ACHN (cell line): Measurements from ENCODE around the gene RABL6.
"Not testable (repeated sequence)": the region's sequence is repeated elsewhere in the genome, so short reads cannot be mapped to it uniquely, and the experiment has no call there.

Source experiments
- DNase-seq: peaks from one replicate; pipeline ENCODE4 v3.0.0-alpha.2; 2015
- in situ Hi-C: cut with HindIII; loops from 2 replicates; pipeline ENCODE4 v1.10.0; 2017; ENCODE audit warnings: low sequenced_read_pairs, low pct_ligation_motif_present, low pct_unique_long_range_greater_than_20kb

The RABL6 gene

DNA sequence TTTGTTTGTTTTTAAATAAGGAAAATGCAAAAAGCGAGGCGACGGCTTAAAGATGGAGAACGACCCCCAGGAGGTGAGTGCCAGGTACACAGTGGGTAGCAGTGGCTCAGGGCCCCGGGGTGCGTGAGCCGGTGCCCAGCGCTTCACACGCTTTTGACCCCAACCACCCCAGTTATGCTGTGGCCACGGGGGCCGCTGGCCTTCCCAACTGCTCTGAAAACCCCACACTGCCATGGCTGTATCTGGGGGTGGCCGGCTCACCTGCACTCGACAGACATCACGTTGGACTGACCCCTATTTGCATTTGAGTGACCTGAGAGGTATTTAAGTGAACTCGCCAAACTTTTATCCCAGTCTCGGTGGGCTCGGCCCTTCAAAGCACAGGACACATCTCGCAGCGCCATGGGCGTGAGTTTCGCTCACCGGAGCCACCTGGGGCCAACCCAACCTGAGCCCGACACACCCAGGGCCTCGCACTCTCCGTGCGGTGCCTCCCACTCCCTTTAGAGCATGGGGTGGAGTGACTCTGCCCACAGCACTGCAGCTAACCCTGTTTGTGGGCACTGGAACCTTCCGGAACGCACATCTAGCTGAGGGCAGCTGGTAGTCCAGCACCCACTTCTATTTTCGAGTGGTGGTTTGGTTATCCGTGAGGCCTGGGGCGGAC is 20.9 kb downstream of the RABL6 start:
- in situ Hi-C loops = no loop called here
- no peak for DNase-seq

DNA sequence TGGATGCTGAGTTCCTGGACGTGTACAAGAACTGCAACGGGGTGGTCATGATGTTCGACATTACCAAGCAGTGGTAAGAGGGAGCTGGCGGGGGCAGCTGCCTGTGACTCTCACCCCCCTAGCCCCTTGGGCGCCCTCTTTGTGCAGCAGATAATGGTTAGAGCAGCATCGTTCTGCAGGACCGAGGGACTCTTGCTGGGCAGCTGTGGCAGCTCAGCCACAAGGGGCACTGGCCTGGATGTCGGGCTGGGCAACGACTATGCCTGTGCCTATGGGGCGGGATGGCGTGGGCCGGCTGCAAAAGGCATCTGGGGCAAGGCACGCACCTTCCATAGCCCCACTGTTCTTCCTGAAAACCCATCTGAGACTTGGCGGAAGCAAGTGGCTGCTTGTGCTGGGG is 21.7 kb downstream of the RABL6 start:
- no peak for DNase-seq
- in situ Hi-C loops = no loop called here

DNA sequence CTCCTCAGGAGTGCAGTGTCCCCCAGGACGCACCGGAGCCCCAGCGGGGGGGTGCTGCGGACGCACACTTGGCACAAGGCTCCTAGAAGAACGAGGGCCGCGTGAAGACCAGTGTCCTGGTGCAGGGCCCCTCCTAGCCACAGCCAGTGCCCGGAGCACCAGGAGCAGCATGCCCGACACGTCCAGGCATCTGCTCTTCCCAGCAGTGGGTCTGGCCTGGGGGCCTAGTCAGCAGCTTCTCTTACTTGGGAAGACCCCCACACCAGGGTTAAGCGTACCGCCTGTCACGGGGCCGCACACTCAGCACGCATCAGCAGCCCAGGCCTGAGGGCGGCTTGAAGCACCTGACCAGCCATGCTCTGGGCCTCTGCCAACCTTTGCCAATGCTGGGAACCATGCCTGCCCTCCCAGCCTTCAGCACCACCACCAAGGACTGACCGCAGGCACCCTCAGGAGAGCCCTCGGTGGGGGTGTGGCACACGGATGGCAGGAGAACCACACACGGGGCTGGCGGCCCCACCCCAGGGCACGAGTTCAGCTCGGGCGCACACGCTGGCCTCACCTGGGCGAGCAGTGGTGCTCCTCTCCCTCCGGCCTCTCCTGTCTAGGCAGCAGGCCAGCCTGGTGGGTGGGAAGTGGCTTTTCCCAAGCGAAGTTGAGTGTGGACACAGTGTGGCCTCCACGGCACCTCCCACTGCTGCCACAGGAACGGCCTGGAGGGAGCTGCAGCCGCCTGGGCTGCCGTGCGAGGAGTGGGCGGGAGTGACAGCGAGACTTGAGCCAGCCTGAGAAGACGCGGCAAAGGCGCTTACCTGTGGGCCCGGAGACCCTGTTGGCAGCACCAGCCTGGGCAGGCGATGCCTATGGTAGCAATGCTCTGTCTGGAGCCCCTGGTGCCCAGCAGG is 22.5 kb downstream of the RABL6 start:
- DNase-seq = no peak

DNA sequence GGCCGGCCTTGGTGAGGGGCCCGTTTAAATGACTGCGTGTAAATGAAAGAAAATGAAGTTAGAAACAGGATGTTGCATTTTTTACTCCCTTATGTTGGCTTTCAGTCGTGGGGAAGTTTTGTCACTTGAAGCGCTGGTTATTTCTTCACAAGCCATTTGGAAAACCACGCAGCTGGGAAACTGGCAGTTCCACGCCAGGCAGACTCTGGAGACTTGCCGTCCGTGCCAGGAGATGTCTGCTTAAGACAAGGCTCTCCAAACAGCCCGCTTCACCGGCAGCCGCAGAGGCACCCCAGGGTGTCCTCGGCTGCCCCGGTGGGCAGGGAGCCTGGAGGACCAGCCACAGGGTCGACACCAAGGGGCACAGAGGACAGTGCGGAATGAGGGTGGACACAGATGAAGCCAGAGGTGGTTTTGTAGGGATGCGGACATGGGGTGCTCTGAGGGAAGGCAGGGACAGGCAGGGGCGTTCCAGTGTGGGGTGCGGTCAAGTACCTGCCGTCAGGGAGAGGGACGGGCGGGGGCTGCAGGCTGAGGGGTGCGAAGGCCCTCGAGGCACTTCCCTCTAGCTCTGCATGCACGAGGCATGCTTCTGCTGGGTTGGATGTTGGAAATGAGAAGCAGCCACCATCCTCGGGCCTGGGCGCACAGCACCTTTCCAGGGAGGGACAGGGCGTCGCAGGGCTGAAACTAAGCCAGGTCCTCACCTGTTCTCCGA is 23.4 kb downstream of the RABL6 start:
- DNase-seq = no peak
- in situ Hi-C loops = no loop called here

More for the DNA sequence above, 22.5 kb downstream of the RABL6 start:
- in situ Hi-C loops = no loop called here

DNA sequence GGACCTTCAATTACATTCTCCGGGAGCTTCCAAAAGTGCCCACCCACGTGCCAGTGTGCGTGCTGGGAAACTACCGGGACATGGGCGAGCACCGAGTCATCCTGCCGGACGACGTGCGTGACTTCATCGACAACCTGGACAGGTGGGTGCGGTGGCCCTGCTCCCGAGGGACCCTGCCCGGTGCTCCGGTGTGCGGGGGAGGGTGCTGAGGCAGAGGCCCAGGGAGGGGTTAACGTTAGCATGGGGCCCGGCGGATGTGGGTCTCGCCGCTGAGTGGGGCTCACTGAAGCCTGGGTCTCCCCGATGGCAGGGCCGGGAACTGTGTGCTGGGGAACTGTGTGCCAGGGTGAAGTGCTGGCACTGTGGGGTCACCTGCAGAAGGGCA is 24.0 kb downstream of the RABL6 start:
- DNase-seq = no peak
- in situ Hi-C loops = no loop called here

DNA sequence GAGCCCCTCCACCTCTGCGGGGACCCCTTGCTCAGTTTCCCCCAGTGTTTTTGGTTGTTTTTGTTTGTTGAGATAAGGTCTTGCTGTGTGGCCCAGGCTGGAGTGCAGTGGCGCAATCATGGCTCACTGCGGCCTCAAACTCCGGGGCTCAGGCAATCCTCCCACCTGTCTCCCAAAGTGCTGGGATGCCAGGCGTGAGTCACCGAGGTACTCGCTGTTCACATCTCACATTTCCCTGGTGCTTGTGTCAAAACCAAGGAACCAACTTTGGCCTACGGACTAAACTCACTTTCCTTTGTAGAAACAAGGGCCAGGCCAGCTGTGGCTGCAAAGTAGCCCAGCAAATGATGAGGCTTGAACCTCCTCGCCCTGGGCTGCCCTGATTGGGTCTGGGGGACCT is 24.8 kb downstream of the RABL6 start:
- DNase-seq = no peak
- in situ Hi-C loops = no loop called here

DNA sequence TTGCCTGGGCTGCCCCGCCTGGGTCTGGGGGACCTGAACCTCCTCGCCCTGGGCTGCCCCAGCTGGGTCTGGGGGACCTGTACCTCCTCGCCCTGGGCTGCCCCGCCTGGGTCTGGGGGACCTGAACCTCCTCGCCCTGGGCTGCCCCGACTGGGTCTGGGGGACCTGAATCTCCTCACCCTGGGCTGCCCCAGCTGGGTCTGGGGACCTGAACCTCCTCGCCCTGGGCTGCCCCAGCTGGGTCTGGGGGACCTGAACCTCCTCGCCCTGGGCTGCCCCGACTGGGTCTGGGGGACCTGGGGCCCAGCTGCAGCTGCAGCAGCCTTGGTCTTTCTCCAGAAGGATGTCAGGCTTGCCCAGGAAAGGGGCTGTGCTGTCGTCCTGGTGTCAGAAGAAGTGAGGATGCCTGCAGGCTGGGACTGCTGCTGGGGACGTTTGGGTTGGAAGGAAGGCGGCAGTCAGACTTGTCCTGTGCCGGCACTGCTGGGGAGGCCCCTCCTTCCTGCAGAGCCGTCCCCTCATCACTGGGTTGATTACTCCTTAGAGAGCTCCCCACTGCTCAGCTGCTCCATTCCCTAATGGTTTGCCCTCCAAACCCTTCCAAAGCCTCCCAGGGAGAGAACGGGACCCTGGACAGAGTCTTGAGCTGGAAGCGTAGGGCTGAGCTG is 25.8 kb downstream of the RABL6 start:
- DNase-seq, in situ Hi-C loops: not testable (repeated sequence)

DNA sequence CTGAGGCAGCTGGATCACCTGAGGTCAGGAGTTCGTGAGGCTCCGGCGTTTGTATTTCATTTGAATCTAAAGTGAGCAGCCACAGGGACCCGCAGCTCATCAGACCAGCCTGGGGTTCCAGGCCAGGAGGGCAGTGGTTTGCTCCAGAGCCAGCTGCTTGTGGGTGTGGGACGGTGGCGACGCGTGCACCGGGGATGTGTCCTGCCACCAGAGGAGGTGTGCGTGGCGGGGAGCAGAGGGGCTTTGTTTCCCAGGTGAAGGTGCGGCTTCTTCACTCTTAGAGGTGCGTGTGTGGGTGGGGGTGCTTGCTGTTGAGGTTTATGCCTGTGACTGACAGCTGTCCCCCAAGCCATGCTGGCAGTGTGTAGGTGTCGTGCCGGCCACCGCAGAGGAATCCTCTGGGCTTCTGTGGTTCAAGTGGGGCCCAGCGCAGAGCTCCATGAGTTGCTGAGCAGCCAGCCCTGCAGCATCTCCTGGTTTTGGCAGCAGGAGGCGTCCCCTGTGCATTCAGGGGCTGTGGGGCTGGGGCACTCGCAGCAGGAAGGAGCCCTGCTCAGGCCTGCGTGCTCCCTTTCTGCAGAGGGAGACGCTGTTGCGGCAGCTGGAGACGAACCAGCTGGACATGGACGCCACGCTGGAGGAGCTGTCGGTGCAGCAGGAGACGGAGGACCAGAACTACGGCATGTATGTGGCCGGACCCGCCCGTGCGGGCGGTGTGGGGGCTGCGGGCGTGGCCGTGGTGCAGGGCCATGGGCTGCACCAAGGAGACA is 27.6 kb downstream of the RABL6 start:
- in situ Hi-C loops = no loop called here
- no peak for DNase-seq

DNA sequence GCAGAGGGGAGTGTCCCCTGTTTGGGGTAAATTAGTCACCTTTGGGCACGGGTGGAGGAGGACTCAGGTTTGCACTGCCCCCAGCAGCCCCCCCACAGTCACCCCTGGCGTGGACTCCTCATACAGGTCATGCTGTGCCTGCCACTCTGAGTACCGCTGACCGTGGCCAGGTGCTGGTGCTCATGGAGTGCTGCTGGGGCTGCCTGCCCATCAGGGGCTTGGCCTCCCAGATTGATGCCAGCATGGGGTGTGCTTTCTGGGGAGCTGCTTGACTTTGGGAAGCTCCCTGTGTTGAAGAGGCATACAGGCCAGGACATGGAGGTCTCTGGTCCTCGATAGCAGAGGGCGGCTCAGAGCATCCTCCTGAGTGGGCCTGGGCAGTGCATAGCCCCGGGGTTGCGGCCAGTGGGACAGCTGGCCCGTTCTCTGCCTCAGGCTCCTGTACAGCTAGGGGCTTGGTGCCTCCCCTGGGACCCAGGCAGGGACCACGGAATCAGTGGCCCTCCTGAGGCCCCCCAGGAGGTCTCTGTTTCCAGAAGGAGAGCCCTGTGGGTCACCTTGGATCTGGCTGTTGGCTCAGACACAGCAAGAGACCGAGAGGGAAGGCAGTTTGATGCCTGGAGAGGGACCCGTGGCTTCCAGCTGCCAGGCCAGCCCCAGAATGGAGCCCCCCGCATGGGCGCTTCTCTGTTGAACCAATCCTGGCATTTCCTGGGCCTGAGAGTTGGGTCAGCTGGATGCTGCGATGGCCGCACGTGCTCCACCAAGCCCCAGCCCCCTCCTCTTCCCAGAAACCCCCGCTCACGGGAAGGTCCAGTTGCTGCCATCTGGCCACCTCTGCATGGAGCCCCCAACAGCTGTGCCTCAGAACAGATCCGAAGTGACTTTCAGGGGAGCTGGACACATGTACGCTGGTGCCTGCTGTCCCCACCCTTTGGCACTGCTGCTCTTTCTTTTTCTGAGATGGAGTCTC is 28.5 kb downstream of the RABL6 start:
- in situ Hi-C loops = no loop called here
- no peak for DNase-seq

DNA sequence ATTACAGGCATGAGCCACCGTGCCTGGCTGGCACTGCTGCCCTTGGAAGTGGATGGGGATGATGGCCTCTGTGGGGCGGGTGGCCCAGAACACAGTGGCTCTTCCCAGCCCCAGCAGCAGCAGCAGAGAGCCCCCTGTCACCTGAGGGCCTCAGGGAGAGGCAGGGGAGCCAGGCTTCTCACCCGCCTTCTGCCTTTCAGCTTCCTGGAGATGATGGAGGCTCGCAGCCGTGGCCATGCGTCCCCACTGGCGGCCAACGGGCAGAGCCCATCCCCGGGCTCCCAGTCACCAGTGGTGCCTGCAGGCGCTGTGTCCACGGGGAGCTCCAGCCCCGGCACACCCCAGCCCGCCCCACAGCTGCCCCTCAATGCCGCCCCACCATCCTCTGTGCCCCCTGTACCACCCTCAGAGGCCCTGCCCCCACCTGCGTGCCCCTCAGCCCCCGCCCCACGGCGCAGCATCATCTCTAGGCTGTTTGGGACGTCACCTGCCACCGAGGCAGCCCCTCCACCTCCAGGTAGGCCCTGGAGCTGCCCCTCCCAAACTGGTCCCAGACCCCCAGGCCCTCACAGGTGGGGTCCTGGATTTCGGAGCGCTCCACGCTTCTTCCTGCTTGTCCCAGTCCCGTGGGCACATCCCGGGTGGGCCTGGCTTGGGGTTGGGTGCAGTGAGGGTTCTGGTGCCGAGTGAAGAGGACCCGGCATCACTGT is 29.6 kb downstream of the RABL6 start:
- in situ Hi-C loops = no loop called here
- no peak for DNase-seq

DNA sequence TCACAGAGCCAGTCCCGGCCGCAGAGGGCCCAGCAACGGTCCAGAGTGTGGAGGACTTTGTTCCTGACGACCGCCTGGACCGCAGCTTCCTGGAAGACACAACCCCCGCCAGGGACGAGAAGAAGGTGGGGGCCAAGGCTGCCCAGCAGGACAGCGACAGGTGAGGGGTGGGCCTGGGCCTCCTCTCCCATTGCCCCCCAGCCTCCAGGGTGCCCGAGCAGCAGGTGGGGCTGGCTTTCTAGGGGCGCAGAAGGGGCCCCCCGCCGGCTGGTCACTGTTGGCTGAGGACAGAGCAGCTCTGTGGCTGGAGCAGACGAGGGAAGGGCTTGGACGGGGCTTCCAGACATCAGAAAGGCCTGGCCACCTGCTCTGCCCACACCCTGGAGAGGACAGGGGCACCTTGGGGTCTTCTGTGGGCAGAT is 30.1 kb downstream of the RABL6 start:
- in situ Hi-C loops, DNase-seq: not testable (repeated sequence)

DNA sequence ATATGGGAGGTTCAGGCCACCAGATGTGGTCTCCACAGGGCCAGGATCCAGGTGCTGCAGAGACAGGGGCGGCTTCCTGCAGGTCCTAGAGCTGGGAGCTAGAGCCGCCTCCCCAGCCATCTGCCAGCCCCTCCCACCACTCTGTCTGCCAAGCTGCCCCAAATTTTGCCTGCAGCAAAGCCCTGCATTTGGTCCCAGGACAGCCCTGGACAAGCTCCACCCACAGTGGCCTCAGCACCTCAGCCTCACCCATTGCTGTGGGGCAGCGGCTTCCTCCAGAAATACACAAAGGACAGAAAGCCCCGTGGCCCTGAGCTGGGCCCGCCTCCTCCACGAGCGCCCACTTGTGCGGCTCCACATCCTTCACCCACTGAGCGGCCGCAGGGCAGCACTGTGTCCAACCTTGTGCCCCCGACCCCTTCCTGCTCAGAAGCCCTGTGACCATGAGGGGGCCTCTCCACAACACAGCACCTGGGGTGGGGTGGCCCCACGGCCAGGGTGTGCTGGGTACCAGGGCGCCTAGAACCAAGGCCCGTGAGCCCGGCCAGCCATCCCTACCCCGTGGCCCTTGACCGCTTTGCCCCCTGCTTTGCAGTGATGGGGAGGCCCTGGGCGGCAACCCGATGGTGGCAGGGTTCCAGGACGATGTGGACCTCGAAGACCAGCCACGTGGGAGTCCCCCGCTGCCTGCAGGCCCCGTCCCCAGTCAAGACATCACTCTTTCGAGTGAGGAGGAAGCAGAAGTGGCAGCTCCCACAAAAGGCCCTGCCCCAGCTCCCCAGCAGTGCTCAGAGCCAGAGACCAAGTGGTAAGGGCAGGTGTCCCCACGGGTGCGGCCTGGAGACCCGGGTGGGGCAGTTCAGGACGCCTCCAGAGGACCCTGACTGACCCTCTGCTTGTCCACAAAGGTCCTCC is 30.8 kb downstream of the RABL6 start:
- DNase-seq = no peak
- in situ Hi-C loops = no loop called here

DNA sequence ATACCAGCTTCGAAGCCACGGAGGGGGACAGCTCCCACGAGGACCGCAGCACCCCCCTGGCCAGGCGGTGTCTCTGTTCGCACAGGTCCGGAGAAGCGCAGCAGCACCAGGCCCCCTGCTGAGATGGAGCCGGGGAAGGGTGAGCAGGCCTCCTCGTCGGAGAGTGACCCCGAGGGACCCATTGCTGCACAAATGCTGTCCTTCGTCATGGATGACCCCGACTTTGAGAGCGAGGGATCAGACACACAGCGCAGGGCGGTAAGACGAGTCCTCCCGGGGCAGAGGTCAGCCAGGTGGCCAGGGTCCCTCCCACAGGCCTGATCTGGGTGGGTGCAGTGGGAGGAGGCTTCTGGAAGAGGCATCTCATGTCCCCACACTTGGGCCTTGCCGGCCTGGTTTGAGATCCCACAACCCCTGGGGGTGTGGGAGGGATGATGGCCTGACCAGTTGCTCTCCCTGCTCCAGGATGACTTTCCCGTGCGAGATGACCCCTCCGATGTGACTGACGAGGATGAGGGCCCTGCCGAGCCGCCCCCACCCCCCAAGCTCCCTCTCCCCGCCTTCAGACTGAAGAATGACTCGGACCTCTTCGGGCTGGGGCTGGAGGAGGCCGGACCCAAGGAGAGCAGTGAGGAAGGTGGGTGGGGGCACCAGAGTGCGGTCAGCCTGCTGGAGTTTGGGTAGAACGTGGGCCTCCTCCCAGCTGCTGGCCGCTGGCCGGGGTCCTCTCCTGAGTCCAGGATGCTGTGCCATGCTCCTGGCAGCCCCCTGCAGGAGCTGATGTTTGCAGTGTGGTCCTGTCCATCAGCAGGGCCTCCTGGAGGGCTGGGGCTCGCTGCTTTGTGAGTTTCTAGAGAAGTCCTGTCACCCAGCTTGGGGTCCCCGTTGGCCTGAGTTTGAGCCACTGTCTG is 31.7 kb downstream of the RABL6 start:
- in situ Hi-C loops = no loop called here
- no peak for DNase-seq

DNA sequence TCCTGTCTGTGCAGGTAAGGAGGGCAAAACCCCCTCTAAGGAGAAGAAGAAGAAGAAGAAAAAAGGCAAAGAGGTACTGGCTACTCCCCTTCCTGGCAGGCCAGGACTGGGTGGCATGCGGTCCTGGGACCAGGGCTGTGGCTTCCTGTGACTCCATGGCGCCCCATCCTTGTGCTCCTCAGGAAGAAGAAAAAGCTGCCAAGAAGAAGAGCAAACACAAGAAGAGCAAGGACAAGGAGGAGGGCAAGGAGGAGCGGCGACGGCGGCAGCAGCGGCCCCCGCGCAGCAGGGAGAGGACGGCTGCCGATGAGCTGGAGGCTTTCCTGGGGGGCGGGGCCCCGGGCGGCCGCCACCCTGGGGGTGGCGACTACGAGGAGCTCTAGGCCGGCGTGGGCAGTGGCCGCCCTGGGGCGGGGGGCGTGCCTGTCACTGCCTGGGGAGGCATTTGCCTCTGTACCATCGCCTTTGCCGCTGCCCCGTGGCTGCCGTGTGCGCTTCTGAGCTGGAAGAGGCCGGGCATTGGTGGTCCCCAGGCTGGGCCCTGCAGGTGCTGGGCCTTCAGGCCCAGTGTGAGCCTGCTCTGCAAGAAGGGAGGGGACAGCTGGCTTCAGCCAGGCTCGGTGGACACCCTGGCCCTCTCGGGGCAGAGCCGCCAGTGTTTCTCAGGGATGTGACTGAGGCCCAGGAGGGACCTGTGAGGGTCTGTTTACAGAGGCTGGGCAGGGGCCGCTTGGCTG is 32.6 kb downstream of the RABL6 start:
- in situ Hi-C loops = no loop called here
- no peak for DNase-seq
